EL (cell line): Measurements from ENCODE around the gene SH3GLB1.
A peak's percentile ranks its signal among the peaks of the same experiment; 100 is the strongest.

Experiments
- DNase-seq: peaks from one replicate; pipeline ENCODE4 v3.0.0-alpha.2; 2016

The SH3GLB1 gene

DNA sequence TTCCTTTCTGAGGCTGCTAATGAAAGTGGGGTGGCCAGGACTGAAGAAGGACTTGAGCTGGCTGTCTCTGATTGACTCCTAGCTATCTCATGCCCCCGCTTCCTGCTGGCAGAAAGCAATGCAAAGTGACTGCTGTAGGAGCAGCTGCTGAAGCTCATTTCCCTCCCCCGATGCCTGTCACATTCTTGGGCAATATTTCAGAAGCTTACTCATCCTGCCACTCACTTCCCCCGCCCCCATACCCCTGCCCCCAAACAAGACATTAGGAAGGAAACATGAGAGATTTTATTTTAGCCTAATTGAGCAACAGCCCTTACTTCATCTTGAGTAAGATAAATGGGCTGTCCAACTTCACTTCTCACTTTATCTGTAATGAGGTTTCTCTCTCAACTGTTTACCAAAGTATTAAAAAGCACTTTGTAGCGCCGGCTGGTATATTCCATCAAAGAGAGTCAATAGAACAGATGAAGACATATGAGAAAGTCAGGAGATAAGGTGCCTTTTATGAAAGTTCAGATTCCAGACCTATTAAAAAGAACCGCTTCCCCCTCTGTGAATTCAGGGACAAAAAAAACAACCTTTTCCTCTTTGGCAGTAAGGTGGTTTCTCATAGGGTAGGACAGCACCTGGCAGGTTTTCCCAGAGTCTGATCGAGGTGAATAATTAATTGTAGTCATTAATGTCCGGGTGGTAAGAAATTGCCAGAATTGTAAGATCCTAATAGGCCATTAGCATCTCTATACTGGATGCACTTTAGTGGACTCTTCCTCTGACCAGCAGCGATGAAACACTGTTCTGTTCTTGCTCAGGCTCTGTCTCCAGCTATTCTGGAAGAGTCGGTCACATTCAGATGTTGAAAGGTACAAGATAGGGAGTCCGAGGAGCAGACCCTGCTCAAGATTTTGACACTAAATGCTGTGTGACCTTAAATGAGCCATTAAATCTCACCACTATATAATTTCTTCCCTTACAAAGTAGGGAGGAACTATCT lies 70.2 kb downstream of the SH3GLB1 start:
- peak; percentile 96 for DNase-seq

DNA sequence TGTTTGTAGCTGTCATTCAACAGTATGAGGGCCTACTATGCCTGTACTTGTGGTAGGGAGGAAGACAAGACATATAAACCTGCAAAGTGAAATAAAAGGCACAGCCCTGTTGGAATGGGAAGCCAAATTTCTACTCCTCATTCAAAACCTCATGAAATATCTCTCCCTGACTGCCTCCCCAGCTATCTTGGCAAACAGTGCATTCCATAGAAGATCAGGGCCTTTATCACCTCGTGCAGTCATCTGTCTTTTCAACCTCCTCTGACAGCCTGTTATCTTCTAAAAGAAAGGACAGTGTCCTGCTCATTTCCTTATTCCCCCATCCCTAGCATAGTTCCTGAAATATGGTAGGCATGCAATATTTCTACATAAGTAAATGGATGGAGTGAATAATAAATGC lies 71.0 kb downstream of the SH3GLB1 start:
- peak; percentile 23 for DNase-seq

DNA sequence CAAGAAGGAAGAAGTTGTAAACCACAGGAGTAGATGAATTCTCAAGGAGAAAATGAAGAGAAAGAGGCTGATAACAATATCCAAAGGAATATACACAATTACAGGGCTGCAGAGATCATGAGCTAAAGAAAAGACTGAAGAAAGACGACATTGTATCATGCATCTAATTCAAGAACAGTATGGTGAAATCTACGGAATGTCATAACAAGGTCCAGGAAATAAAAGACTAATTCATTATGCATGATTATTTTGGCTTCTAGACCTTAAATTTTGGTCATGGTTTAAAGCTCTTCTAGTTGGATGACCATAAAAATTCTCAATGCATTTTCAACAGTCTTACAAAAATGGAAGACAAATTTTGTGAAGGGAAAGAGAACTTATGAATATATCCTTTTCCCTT lies 71.7 kb downstream of the SH3GLB1 start:
- DNase-seq, result no peak

DNA sequence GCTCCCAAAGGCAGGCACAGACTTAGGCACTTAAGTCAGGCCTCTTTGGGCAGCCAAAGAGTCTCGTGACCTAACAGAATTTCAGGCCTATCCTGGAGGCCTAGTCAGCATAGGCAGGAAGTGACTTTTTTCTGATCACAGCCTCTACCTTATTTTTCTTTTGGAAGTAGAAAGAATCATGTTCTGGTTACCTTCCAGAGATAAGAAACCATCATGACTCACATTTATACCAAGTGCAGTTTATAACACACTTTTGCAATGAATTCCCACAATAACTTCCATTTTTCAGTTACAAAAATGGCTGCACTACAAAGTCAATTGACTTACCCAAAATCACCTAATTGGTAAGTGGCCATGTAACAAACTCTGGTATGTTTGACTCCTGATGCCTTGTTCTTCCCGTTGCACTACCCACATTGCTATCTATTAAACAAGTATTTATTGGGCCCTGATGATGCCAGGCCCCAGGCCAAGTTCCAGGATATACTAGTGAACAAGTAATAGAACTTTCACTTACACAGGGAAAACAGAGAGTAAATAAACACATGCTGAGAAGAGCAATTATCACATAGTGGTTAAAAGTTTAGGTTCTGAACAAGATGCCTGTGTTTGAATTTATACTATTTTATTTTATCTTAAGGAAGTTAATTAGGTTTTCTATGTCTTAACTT lies 74.3 kb downstream of the SH3GLB1 start:
- DNase-seq, result peak; percentile 26

DNA sequence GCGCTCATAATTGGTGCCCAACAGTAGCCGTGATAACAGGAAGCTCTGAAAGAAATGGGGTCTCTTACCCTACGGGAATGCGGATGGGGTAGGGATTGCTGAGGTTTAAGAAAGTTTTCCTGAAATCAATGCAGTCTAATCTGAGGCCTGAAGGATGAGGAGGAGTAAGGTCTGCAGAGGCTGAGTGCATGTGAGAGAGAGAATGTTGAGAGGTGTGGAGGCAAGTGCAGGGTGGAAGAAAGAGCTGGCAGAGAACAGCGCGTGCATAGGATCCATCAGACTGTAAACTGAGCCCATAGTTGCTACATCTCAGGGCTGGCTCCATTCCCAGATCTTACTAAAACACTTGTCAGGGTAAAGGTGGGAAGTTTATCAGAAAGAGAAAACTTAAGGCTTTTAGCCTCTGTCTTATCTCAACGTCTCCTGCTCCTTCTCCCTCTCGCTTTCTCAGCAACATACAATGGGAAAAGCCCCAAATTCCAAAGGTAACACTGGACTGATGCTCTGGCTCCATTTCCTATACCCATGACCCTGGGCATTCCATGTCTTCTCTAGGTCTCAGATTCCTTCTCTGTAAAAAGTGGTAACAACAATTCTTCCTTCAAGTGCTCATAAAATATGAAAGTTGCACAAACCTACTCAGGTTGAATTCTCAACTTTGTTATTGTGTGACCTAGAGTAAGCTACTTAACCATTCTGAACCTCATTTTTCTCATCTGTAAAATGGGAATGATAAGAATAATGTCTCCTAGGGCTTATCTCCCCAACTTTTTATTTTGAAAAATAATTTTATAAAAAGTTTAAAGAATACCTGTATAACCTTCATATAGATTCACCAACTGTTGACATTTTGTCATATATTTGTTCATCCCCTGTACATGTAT lies 75.2 kb downstream of the SH3GLB1 start:
- peak; percentile 30 for DNase-seq

DNA sequence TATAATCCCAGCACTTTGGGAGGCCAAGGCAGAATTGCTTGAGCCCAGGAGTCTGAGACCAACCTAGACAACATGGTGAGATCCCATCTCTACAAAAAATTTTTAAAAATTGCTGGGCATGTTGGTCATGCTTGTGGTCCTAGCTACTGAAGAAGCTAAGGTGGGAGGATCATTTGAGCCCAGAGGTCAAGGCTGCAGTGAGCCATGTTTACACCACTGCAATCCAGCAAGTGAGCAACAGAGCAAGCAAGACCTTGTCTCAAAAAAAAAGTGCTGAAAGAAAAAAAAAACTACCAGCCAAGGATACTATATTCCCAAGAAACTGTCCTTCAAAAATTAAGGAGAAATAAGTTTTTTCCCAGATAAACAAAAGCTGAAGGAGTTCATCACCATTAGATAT lies 78.1 kb downstream of the SH3GLB1 start:
- DNase-seq, result no peak

DNA sequence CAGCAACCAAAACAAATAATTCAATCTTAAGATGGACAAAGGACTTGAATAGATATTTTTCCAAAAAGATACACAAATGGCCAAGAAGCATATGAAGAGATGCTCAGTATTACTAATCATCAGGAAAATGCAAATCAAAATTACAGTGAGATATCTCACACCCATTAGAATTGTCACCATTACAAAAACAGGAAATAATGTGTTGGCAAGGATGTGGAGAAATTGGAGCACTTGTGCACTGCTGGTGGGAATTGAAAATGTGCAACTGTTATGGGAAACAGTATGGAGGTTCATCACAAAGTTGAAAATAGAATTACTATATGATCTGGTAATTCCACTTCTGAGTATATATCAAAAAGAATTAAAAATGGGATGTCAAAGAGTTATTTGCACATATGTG lies 83.2 kb downstream of the SH3GLB1 start:
- no peak for DNase-seq

DNA sequence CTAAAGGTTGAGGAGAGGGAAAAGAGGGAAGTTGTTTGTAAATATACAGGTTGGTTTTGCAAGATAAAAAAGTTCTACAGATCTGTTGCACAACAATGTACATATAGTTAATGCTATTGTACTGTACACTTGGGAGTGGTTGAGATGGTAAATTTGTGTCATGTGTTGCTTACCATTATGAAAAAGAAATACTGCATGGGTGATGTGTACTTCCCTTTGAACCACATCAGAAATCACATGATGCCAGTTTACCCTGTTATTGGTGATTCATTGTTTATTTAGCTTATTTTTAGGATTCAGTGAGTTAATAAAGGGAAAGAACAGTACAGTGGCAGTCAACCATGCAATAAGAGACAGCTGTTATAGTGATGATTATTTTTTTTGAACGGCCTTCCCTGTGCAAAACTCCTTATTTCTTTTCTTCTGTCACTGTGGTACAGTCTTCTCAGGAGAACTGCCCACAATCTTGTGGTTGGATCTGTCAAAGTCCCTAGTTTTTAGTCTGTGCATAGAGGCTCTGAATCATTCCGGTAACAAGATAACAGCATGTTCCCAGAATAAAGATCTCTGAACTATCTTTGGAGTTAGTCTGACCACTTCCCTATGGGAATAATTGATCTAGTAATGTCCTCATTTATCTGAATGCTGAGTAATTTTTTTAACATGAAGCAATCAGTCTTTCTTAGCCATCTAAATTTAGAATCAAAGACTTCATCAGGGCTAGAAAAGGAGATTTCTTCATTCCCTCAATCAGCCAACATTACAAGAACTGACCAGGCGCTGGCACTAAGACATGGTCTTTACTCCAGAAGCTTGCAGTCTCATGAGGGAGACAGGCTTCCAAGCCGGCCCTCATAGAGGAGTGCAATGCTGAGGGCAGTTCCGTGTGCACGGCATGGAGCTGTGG lies 84.2 kb downstream of the SH3GLB1 start:
- peak; percentile 64 for DNase-seq

DNA sequence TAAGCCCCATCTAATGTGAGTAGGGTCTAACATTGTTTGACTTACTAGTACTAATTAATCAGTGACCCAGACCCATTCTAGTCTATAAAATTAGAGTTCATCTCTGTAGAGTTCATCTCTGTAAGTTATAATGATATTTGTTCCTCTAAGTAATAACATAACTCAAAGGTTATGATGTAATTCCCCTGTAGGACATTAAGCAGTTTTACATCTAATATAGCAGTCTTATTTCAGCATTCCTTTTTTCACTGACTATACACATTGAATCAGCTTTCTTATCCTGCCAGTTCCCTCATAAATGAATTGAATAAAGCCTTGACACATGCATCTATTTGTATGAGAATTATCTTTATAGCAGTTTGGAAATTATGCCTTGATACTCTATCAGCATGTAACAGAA lies 90.9 kb downstream of the SH3GLB1 start:
- DNase-seq, result no peak
